Measurements from ENCODE around the gene RGS2.

RGS2 gene

GRCh38 chr1:192860478-192861185 is 51.8 kb downstream of the RGS2 start:
- H3K4me3 ChIP-seq (ENCODE audit: low read length): no peak overlapping the region
- TF ChIP-seq CTCF (conservative IDR thresholded peaks at IDR 0.05; ENCODE audit: low read depth, low read length): no peak
- DNase-seq (ENCODE audit: low read depth): no peak

- TF ChIP-seq CTCF (conservative IDR thresholded peaks at IDR 0.05; ENCODE audit: low read depth, low read length): no peak
- H3K4me3 ChIP-seq (ENCODE audit: low read length): no peak overlapping the region
- DNase-seq (ENCODE audit: low read depth): no peak
These were observed 53.0 kb downstream of the RGS2 start for GRCh38 chr1:192861860-192862259.
